Measurements from ENCODE around the gene ZBTB7C.
A peak's percentile ranks its signal among the peaks of the same experiment; 100 is the strongest.

Gene ZBTB7C

GRCh38 chr18:48412339-48412929, 3.3 kb upstream of the ZBTB7C start:
- Histone ChIP-seq H3K9me3 (ENCODE audit: insufficient read depth, low read depth, low read length) (no peaks in the 10 kb centered on the region), H3K9ac (ENCODE audit: low read depth, low read length, poor library complexity, severe bottlenecking) (no peak overlapping the region), H3F3A (ENCODE audit: low read depth) (no peaks in the 10 kb centered on the region), H3K9me2 (replicated peaks; ENCODE audit: low read depth, low read length) (no peaks in the 10 kb centered on the region), H3K4me1 (ENCODE audit: insufficient read depth, low read length, poor library complexity, severe bottlenecking) (no peaks in the 10 kb centered on the region), H3K4me2 (ENCODE audit: low read depth, low read length, poor library complexity, severe bottlenecking) (no peak overlapping the region), H3K79me2 (ENCODE audit: insufficient read depth, low read length) (no peaks in the 10 kb centered on the region), H3K27me3 (ENCODE audit: insufficient read depth, low read length, poor library complexity, severe bottlenecking) (no peaks in the 10 kb centered on the region), H3K4me3 (ENCODE audit: low read length, poor library complexity, severe bottlenecking) (no peak overlapping the region), H3K36me3 (ENCODE audit: insufficient read depth, low read length) (no peaks in the 10 kb centered on the region), H2AFZ (ENCODE audit: low read length) (no peak overlapping the region), H4K20me1 (ENCODE audit: insufficient read depth, low read length, poor library complexity, severe bottlenecking) (no peaks in the 10 kb centered on the region)
- peak; percentile 82 for TF ChIP-seq CTCF (conservative IDR thresholded peaks at IDR 0.05; ENCODE audit: low read length)
- no peak for TF ChIP-seq EZH2phosphoT487 (IDR thresholded peaks at IDR 0.05; ENCODE audit: borderline replicate concordance)

DNA sequence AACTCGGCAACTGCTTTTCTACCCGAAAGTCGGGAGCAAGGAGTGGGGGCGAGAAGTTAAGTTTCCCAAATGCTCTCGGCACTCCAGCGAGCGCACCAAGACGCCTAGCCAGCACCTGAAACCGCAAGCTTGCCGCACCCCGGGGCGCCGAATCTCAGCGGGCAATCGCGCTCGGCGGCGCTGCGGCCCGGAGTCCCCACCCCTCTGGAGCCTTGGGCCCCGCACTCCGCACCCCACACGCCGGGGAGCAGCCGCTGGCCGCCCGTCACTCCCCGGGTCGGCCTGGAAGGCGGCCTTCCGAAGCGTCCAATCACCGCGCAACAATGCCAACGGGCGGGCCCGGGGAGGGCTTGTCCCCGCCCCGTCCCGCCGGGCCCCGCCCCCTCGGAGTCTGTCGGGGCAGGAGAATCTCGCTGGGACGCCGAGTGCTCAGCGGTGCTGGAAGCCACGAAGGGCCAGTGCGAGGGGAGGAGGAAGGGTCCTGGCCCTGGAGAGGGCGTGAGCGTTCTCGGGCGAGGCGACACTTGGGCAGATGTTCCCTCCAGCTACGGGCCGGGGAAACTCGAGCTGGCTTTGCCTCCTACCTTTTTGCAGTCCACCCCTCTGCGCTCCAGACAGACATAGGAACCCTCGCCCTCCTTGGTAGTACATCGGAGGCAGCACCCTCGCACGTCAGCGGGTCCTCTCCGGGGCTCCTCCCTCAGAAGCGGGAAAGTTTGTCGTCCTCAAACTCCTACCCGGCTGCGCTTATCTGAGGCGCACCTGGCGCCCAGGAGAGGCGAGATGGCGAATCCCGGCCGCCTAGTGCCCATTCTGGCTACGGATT, 1.1 kb upstream of the ZBTB7C start:
- no peaks in the 10 kb centered on the region for H3K27me3 ChIP-seq (ENCODE audit: insufficient read depth, low read length, poor library complexity, severe bottlenecking)
- no peaks in the 10 kb centered on the region for H3K9me2 ChIP-seq (replicated peaks; ENCODE audit: low read depth, low read length)
- TF ChIP-seq CTCF (conservative IDR thresholded peaks at IDR 0.05; ENCODE audit: low read length) (no peak), EZH2phosphoT487 (IDR thresholded peaks at IDR 0.05; ENCODE audit: borderline replicate concordance) (no peak)
- H3K9me3 ChIP-seq (ENCODE audit: insufficient read depth, low read depth, low read length), result no peaks in the 10 kb centered on the region
- H3K4me1 ChIP-seq (ENCODE audit: insufficient read depth, low read length, poor library complexity, severe bottlenecking), result no peaks in the 10 kb centered on the region
- no peak overlapping the region for H2AFZ ChIP-seq (ENCODE audit: low read length)
- no peaks in the 10 kb centered on the region for H4K20me1 ChIP-seq (ENCODE audit: insufficient read depth, low read length, poor library complexity, severe bottlenecking)
- no peak overlapping the region for H3K4me3 ChIP-seq (ENCODE audit: low read length, poor library complexity, severe bottlenecking)
- H3K4me2 ChIP-seq (ENCODE audit: low read depth, low read length, poor library complexity, severe bottlenecking), result no peak overlapping the region
- H3K79me2 ChIP-seq (ENCODE audit: insufficient read depth, low read length), result no peaks in the 10 kb centered on the region
- no peak overlapping the region for H3K9ac ChIP-seq (ENCODE audit: low read depth, low read length, poor library complexity, severe bottlenecking)
- no peaks in the 10 kb centered on the region for H3F3A ChIP-seq (ENCODE audit: low read depth)
- H3K36me3 ChIP-seq (ENCODE audit: insufficient read depth, low read length), result no peaks in the 10 kb centered on the region

DNA sequence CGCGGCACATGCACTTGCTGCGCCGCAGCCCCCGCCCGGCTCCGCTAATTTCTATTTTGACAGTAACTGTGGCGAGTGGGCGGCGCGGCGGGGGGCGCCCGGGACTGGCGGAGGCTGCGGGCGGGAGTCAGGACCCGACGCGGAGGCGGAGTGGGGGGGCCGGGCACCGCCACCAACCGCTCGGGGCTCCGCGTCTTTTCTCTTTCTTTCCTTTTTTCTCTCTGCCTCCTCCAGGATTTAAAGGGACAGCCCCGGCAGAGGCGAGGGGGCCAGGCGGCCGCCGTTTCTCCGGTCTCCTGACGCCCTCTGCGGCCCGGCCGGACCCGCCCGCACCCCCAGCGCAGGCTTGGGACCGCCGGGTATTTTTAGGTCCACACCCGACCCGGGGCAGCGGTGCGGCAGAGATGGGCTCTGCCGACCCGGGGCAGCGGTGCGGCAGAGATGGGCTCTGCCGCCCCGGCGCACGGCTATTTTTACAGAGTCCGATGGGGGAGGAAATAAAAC, 460 bp upstream of the ZBTB7C start:
- Histone ChIP-seq H3K4me1 (ENCODE audit: insufficient read depth, low read length, poor library complexity, severe bottlenecking) (no peaks in the 10 kb centered on the region), H3K79me2 (ENCODE audit: insufficient read depth, low read length) (no peaks in the 10 kb centered on the region), H2AFZ (ENCODE audit: low read length) (no peak overlapping the region), H3K9me2 (replicated peaks; ENCODE audit: low read depth, low read length) (no peaks in the 10 kb centered on the region), H3K9me3 (ENCODE audit: insufficient read depth, low read depth, low read length) (no peaks in the 10 kb centered on the region), H3K27me3 (ENCODE audit: insufficient read depth, low read length, poor library complexity, severe bottlenecking) (no peaks in the 10 kb centered on the region), H3F3A (ENCODE audit: low read depth) (no peaks in the 10 kb centered on the region), H3K4me3 (ENCODE audit: low read length, poor library complexity, severe bottlenecking) (no peak overlapping the region), H3K9ac (ENCODE audit: low read depth, low read length, poor library complexity, severe bottlenecking) (no peak overlapping the region), H4K20me1 (ENCODE audit: insufficient read depth, low read length, poor library complexity, severe bottlenecking) (no peaks in the 10 kb centered on the region), H3K36me3 (ENCODE audit: insufficient read depth, low read length) (no peaks in the 10 kb centered on the region), H3K4me2 (ENCODE audit: low read depth, low read length, poor library complexity, severe bottlenecking) (no peak overlapping the region)
- TF ChIP-seq EZH2phosphoT487 (IDR thresholded peaks at IDR 0.05; ENCODE audit: borderline replicate concordance), result no peak

Measured in Loucy (cell line).